Fibroblast of lung (primary cell): Measurements from ENCODE around the gene EPHB2. TPM values are rescaled to one million over a fixed set of nuclear protein-coding genes. Genes with fewer than 3 reads are reported as not detected.

ENCODE experiments used
- DNase-seq, 2 donors: peaks; one replicate each; pipeline versions ENCODE4 v3.0.0 to v3.0.0-alpha.2; 2010; ENCODE audit warnings: low read depth in 2 of 2
- H2AFZ ChIP-seq: 2 replicates; pipeline ENCODE4 v1.5.1; 2012; ENCODE audit warnings: low read length, control low read depth, inconsistent platforms
- H3K27ac ChIP-seq: 2 replicates; pipeline ENCODE4 v1.5.1; 2011; ENCODE audit warnings: low read length, control low read depth; ENCODE audit not compliant: insufficient read depth
- H3K27me3 ChIP-seq: 2 replicates; pipeline ENCODE4 v1.5.1; 2011; ENCODE audit warnings: mild to moderate bottlenecking, low read length; ENCODE audit not compliant: control insufficient read depth, insufficient read depth
- H3K36me3 ChIP-seq: 2 replicates; pipeline ENCODE4 v1.5.1; 2011; ENCODE audit warnings: low read length; ENCODE audit not compliant: control insufficient read depth, insufficient read depth
- H3K4me1 ChIP-seq: 2 replicates; pipeline ENCODE4 v1.5.1; 2011; ENCODE audit warnings: low read length; ENCODE audit not compliant: control insufficient read depth, insufficient read depth; ENCODE audit errors: extremely low read depth
- H3K4me2 ChIP-seq: 2 replicates; pipeline ENCODE4 v1.5.1; 2011; ENCODE audit warnings: low read length, control low read depth; ENCODE audit not compliant: insufficient read depth; ENCODE audit errors: extremely low read depth
- H3K4me3 ChIP-seq, 4 experiments: fragments of 200-600 bp in 1 of 4; sonication (generic) in 1 of 4; replicated peaks in 1 of 4; 2 replicates each; pipeline ENCODE4 v1.5.1; 2011 to 2016; ENCODE audit warnings: low read length in 4 of 4, low read depth in 3 of 4, mild to moderate bottlenecking in 3 of 4, control low read depth in 2 of 4, inconsistent platforms in 1 of 4, mixed read lengths in 1 of 4; ENCODE audit not compliant: insufficient read depth in 1 of 4; ENCODE audit errors: control extremely low read depth in 1 of 4
- H3K79me2 ChIP-seq: 2 replicates; pipeline ENCODE4 v1.5.1; 2012; ENCODE audit warnings: mild to moderate bottlenecking, low read length, inconsistent platforms; ENCODE audit not compliant: control insufficient read depth, insufficient read depth
- H3K9ac ChIP-seq: 2 replicates; pipeline ENCODE4 v1.5.1; 2011; ENCODE audit warnings: mild to moderate bottlenecking, low read length, control low read depth; ENCODE audit not compliant: insufficient read depth
- H3K9me3 ChIP-seq: 2 replicates; pipeline ENCODE4 v1.5.1; 2012; ENCODE audit warnings: low read depth, low read length; ENCODE audit not compliant: control insufficient read depth, insufficient read depth
- H4K20me1 ChIP-seq: 2 replicates; pipeline ENCODE4 v1.5.1; 2011; ENCODE audit warnings: low read length; ENCODE audit not compliant: control insufficient read depth, insufficient read depth; ENCODE audit errors: extremely low read depth
- EZH2 ChIP-seq: IDR thresholded peaks from 2 replicates; pipeline ENCODE4 v1.5.1; 2012; ENCODE audit warnings: low read length, control low read depth, mild to moderate bottlenecking; ENCODE audit errors: missing control alignments
- polyA plus RNA-seq, 2 donors: library from polyadenylated mRNA; depleted of rRNA in 1 of 2; stranded (reverse) in 1 of 2; unstranded in 1 of 2; fragments of >200 nt; gene quantifications; 2 replicates each; pipeline ENCODE4 v1.2.1, GENCODE V29; 2011 to 2012; ENCODE audit warnings: missing spikeins in 1 of 2
- total RNA-seq: library from RNA; depleted of rRNA; stranded (reverse); fragments of >200 nt; gene quantifications from 2 replicates; pipeline ENCODE4 v1.2.1, GENCODE V29; 2014
- TF ChIP-seq, protein P1 (sequence below), 2 donors: IDR thresholded peaks in 1 of 2; conservative IDR thresholded peaks in 1 of 2; 1 replicate in 1 of 2; 2 replicates in 1 of 2; pipeline ENCODE4 v1.5.1; 2011 to 2012; ENCODE audit warnings: low read length in 2 of 2, control low read depth in 1 of 2, inconsistent platforms in 1 of 2, low read depth in 1 of 2, mild to moderate bottlenecking in 1 of 2

Gene EPHB2
- total and polyA plus RNA-seq, 2 donors (not counting 1 experiment from before 2014, with no cell fraction given): 4.1 to 11.2 TPM

DNA sequence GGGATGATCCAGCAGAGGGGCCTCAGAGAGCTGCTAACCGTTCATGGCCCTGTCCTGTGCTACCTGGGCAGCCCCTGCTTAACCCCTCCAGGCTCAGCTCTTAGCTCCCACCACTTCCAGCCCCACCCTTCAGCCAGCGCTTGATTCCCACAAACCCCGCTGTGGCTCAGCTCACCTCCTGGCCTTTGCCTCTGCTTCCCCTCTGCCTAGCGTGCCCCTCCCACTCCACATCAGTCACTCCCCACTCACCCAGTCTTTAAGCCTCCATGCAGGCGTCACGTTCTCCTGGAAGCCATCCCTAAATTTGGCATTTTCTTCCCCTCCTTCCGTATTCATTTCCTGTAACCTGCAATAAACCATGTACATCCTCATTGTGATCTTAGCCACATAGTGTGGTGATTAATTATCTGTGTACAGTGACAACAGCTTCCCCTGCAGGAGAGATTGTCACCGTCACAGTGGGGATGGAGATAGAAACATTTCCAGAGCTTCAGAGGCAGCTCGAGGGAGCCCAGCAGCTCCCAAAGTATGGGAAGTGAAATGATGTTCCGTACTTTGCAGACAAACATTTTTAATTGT lies 65.5 kb downstream of the EPHB2 start:
- H3K9me3 ChIP-seq: no peaks in the 10 kb centered on the region
- H3K4me2 ChIP-seq: no peak overlapping the region
- no peak overlapping the region for H2AFZ ChIP-seq
- TF ChIP-seq, protein P1, sequence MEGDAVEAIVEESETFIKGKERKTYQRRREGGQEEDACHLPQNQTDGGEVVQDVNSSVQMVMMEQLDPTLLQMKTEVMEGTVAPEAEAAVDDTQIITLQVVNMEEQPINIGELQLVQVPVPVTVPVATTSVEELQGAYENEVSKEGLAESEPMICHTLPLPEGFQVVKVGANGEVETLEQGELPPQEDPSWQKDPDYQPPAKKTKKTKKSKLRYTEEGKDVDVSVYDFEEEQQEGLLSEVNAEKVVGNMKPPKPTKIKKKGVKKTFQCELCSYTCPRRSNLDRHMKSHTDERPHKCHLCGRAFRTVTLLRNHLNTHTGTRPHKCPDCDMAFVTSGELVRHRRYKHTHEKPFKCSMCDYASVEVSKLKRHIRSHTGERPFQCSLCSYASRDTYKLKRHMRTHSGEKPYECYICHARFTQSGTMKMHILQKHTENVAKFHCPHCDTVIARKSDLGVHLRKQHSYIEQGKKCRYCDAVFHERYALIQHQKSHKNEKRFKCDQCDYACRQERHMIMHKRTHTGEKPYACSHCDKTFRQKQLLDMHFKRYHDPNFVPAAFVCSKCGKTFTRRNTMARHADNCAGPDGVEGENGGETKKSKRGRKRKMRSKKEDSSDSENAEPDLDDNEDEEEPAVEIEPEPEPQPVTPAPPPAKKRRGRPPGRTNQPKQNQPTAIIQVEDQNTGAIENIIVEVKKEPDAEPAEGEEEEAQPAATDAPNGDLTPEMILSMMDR (conservative IDR thresholded peaks at IDR 0.05 in 1 of 2, IDR thresholded peaks at IDR 0.05 in 1 of 2; ENCODE audit: low read depth in 1 of 2, low read length in 2 of 2): no peak
- TF ChIP-seq EZH2: no peak
- H3K4me3 ChIP-seq: no peak overlapping the region
- no peaks in the 10 kb centered on the region for H3K79me2 ChIP-seq
- H3K9ac ChIP-seq: no peak overlapping the region
- no peaks in the 10 kb centered on the region for H4K20me1 ChIP-seq
- DNase-seq: no peak
- H3K36me3 ChIP-seq: no peaks in the 10 kb centered on the region
- no peaks in the 10 kb centered on the region for H3K27me3 ChIP-seq
- H3K27ac ChIP-seq: no peak overlapping the region
- peaks cover 15% of the 10 kb centered on the region for H3K4me1 ChIP-seq

DNA sequence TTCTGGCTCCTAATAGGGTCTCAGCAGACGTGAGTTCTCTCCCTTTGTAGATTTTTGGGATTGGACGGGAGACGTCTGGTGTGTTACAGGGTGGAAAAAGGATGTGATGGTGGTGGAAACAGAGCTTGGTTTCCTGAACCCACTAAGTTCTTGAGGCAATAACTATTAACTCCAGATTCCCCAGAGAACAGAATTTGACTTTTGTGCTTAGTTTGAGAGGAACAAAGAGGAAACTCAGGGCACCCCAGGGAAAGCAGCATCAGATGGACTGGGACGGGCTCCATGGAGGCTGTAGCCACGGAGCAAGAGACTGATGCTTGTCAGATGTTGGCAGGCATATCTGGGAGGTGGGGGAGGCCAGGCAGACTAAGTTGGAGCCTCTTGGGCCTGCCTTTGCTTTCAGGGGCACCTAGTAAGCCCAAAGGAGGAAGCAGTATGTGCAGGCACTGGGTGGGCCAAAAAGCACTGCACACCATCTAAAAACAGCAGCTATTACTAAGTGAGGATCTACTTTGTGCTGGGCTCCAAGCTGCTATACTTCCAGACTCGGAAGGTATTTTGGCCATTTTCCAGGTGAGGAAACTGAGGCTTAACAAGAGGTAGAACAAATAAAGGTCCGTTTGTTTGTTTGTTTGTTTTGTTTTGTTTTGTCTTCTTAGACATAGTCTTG lies 66.9 kb downstream of the EPHB2 start:
- Histone ChIP-seq H3K27ac (no peak overlapping the region), H4K20me1 (no peaks in the 10 kb centered on the region), H3K79me2 (no peaks in the 10 kb centered on the region), H3K9ac (no peak overlapping the region), H3K9me3 (no peaks in the 10 kb centered on the region), H3K4me1 (peaks cover 15% of the 10 kb centered on the region), H3K4me2 (no peak overlapping the region), H3K27me3 (no peaks in the 10 kb centered on the region), H3K4me3 (no peak overlapping the region), H2AFZ (no peak overlapping the region), H3K36me3 (no peaks in the 10 kb centered on the region)
- no peak for DNase-seq
- TF ChIP-seq EZH2: no peak
- TF ChIP-seq, protein P1 (conservative IDR thresholded peaks at IDR 0.05 in 1 of 2, IDR thresholded peaks at IDR 0.05 in 1 of 2; ENCODE audit: low read depth in 1 of 2, low read length in 2 of 2): no peak

DNA sequence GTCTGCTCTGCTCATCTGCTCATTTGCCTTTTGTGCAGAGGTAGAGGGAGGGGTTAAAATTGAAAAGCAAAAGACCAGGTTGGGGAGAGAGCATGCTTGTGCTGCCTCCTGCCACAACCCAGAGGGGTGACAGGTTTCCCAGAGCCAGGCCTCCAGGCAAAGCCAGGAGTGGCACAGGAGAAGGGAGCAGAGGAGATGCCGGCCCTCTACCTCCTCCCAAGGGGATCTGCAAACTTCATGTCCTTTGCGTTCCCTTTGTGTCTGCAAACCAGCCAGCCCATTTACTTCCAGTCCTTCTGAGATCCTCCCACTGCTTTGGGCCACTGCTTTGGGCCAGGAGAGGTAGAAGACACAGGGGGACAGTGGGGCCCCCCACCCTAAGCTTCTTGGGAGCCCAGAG lies 67.8 kb downstream of the EPHB2 start:
- DNase-seq: no peak
- Histone ChIP-seq H3K27me3 (no peaks in the 10 kb centered on the region), H3K27ac (no peak overlapping the region), H3K4me1 (peaks cover 15% of the 10 kb centered on the region), H3K4me2 (no peak overlapping the region), H4K20me1 (no peaks in the 10 kb centered on the region), H2AFZ (no peak overlapping the region), H3K36me3 (no peaks in the 10 kb centered on the region), H3K4me3 (no peak overlapping the region), H3K79me2 (no peaks in the 10 kb centered on the region), H3K9me3 (no peaks in the 10 kb centered on the region), H3K9ac (no peak overlapping the region)
- TF ChIP-seq, protein P1 (conservative IDR thresholded peaks at IDR 0.05 in 1 of 2, IDR thresholded peaks at IDR 0.05 in 1 of 2; ENCODE audit: low read depth in 1 of 2, low read length in 2 of 2): no peak
- TF ChIP-seq EZH2: no peak
